ENCODE data around the gene ADAM12.

ADAM12 gene

DNA sequence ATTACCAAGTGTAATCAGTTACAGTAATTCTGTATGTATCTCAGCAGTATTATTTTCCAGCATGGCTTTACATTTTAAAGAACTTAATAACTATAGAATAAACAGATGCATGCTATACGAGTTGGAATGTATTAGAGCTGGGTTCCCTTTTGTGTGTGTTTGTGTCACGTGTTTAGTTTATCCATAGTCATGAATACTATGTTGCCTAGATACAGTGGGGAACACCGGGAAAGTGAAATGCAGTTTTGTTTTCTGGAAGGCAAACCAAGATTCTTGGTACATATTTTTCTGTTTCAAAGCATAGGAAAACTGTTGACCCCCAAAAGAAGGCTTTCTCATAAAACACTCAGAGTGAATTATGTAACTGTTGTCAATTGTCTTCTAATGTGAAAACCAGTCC lies 372.9 kb downstream of the ADAM12 start:
- no peaks in the 10 kb centered on the region for H3K27me3 ChIP-seq (ENCODE audit: control insufficient read depth, insufficient read depth, low read length)
- no peaks in the 10 kb centered on the region for H3K4me1 ChIP-seq (ENCODE audit: control insufficient read depth, insufficient read depth, low read length)
- H3K9me3 ChIP-seq (ENCODE audit: control insufficient read depth, insufficient read depth, low read length): no peaks in the 10 kb centered on the region
- no peaks in the 10 kb centered on the region for H3K36me3 ChIP-seq (ENCODE audit: control insufficient read depth, insufficient read depth, low read length)
- H3K9ac ChIP-seq (ENCODE audit: low read depth, low read length): no peak overlapping the region
- no peak overlapping the region for H3K4me3 ChIP-seq (ENCODE audit: low read depth, low read length)

DNA sequence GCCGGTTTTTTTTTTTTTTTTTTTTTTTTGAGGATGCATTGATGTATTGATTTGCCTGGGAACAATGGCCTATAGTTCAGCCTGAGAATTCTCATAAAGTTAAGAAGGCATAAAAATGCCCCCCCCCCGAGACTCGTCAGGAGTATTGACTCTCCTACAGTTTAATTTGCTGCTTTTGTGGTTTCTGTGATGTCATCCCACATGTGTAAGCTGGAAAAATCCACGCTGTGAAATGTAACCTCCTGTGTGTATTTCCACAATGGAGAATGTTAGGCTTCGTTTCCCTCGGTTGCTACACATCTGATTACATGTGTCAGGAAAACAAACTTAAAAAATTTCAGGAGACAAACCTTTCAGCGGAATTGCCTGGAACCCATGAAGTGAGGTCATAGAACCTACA lies 374.0 kb downstream of the ADAM12 start:
- H3K9ac ChIP-seq (ENCODE audit: low read depth, low read length): no peak overlapping the region
- H3K4me3 ChIP-seq (ENCODE audit: low read depth, low read length): no peak overlapping the region
- H3K4me1 ChIP-seq (ENCODE audit: control insufficient read depth, insufficient read depth, low read length): no peaks in the 10 kb centered on the region
- no peaks in the 10 kb centered on the region for H3K36me3 ChIP-seq (ENCODE audit: control insufficient read depth, insufficient read depth, low read length)
- no peaks in the 10 kb centered on the region for H3K27me3 ChIP-seq (ENCODE audit: control insufficient read depth, insufficient read depth, low read length)
- H3K9me3 ChIP-seq (ENCODE audit: control insufficient read depth, insufficient read depth, low read length): no peaks in the 10 kb centered on the region

DNA sequence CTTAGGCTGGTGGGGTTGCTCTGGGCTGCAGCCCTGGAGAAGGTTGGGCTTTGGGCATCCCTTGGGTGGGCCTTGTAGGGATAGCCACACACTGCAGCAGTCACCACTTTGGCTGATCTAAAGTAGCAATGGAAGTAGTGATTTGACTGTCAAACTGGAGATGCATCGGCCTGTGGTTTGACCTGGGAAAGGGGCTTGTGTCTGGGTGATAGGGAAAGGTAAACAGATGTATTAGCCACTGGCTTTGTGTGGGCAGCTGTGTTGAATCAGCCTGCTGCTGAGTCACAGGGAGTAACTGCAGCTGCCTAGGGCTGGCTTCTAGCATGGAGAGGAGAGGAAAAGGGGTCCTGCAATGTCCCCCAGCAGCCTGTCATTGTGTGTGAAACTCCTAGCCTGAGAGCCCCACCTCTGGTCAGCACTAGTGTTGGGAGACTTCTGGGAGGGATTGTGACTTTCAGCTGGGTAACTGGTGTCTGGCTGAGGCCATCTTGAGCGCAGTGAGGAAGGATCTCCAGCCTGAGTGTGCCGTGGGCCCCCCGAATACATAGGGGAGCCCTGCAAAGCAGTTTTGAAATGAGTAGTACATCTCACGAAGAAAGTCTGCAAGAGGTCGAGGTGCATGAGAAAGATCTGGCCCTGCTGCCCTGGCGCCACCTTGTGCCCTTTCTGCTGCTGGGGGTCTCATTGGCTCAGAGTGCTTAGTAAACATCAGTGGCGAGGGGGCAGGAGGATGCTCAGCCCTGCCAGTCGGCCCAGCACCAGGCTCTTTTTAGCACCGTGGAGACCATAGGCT lies 374.6 kb downstream of the ADAM12 start:
- Histone ChIP-seq H3K4me1 (ENCODE audit: control insufficient read depth, insufficient read depth, low read length) (no peaks in the 10 kb centered on the region), H3K4me3 (ENCODE audit: low read depth, low read length) (no peak overlapping the region), H3K27me3 (ENCODE audit: control insufficient read depth, insufficient read depth, low read length) (no peaks in the 10 kb centered on the region), H3K36me3 (ENCODE audit: control insufficient read depth, insufficient read depth, low read length) (no peaks in the 10 kb centered on the region), H3K9me3 (ENCODE audit: control insufficient read depth, insufficient read depth, low read length) (no peaks in the 10 kb centered on the region), H3K9ac (ENCODE audit: low read depth, low read length) (no peak overlapping the region)

DNA sequence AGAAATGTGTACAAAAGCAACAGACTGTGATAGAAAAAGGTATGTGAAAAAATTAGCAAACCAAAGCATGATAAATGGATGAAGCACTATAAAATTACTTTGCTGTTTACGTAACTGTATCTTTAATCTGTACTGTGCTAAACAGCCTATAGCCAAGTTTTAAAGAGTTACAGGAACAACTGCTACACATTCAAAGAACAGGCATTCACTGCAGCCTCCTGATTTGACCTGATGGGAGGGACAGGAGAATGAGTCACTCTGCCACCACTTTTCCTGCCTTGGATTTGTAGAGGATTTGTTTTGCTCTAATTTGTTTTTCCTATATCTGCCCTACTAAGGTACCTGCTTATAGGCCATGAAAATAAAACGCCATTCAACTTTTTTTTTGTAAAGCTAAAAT lies 375.8 kb downstream of the ADAM12 start:
- Histone ChIP-seq H3K36me3 (ENCODE audit: control insufficient read depth, insufficient read depth, low read length) (no peaks in the 10 kb centered on the region), H3K9ac (ENCODE audit: low read depth, low read length) (no peak overlapping the region), H3K4me1 (ENCODE audit: control insufficient read depth, insufficient read depth, low read length) (no peaks in the 10 kb centered on the region), H3K9me3 (ENCODE audit: control insufficient read depth, insufficient read depth, low read length) (no peaks in the 10 kb centered on the region), H3K4me3 (ENCODE audit: low read depth, low read length) (no peak overlapping the region), H3K27me3 (ENCODE audit: control insufficient read depth, insufficient read depth, low read length) (no peaks in the 10 kb centered on the region)

DNA sequence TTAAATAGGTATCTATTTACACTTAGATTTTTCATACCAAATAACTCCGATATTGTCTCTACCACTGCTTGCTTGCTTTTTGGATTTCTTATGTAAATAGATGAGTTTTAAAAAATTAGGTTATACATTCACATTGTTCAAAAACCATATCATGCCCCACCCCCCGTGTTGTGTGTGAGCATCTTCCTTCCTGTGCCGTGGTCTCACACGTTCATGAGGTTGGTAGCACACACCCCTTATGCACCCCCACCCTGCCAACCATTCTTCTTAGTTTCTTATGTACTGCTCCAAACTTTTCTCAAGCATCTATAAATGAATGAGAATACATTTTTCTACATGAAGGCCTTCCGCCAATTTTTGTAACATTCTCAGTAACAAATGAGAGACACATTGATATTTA lies 376.3 kb downstream of the ADAM12 start:
- no peak overlapping the region for H3K4me3 ChIP-seq (ENCODE audit: low read depth, low read length)
- no peak overlapping the region for H3K9ac ChIP-seq (ENCODE audit: low read depth, low read length)
- H3K27me3 ChIP-seq (ENCODE audit: control insufficient read depth, insufficient read depth, low read length): no peaks in the 10 kb centered on the region
- H3K36me3 ChIP-seq (ENCODE audit: control insufficient read depth, insufficient read depth, low read length): no peaks in the 10 kb centered on the region
- H3K4me1 ChIP-seq (ENCODE audit: control insufficient read depth, insufficient read depth, low read length): no peaks in the 10 kb centered on the region
- H3K9me3 ChIP-seq (ENCODE audit: control insufficient read depth, insufficient read depth, low read length): no peaks in the 10 kb centered on the region

DNA sequence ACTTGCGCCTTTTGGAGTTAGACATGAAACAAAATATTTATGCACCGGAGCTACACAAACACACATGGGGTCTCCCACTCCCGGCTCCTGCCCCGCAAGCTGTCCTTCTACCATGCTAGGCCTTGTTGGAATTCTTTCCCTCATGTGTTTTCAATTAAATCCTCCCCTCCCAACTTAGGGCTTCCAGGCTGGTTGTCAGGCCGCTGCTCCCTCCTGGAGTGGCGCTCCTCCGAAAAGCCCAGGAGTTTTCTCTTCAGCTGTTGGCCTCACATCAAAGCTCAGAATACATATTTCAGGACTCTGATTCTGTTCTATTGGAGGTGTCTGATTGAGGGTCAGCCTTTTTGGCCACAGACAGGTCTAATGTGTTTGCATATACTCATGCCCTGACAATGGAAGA lies 378.6 kb downstream of the ADAM12 start:
- H3K9ac ChIP-seq (ENCODE audit: low read depth, low read length): no peak overlapping the region
- H3K4me3 ChIP-seq (ENCODE audit: low read depth, low read length): no peak overlapping the region
- H3K36me3 ChIP-seq (ENCODE audit: control insufficient read depth, insufficient read depth, low read length): no peaks in the 10 kb centered on the region
- H3K9me3 ChIP-seq (ENCODE audit: control insufficient read depth, insufficient read depth, low read length): no peaks in the 10 kb centered on the region
- H3K27me3 ChIP-seq (ENCODE audit: control insufficient read depth, insufficient read depth, low read length): no peaks in the 10 kb centered on the region
- H3K4me1 ChIP-seq (ENCODE audit: control insufficient read depth, insufficient read depth, low read length): no peaks in the 10 kb centered on the region

DNA sequence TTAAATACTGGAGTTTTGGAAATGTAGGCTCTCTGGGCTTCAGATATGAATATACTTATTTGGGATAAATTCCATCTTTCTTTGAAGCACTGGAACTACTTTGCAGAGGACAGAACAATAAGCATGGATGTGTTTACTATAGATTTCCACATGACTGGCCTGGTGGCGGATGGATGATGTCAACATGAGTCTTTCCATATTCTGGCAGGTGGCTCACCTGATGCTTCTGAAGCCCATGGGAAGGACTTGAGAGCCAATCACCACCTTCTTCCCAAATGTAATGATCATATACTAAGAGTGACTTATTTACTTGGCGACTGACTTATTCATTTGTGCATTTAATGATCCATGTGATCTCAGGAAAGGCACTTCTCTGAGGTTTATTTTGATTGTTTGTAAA lies 381.4 kb downstream of the ADAM12 start:
- Histone ChIP-seq H3K9me3 (ENCODE audit: control insufficient read depth, insufficient read depth, low read length) (no peaks in the 10 kb centered on the region), H3K36me3 (ENCODE audit: control insufficient read depth, insufficient read depth, low read length) (no peaks in the 10 kb centered on the region), H3K4me1 (ENCODE audit: control insufficient read depth, insufficient read depth, low read length) (no peaks in the 10 kb centered on the region), H3K4me3 (ENCODE audit: low read depth, low read length) (no peak overlapping the region), H3K9ac (ENCODE audit: low read depth, low read length) (no peak overlapping the region), H3K27me3 (ENCODE audit: control insufficient read depth, insufficient read depth, low read length) (no peaks in the 10 kb centered on the region)

DNA sequence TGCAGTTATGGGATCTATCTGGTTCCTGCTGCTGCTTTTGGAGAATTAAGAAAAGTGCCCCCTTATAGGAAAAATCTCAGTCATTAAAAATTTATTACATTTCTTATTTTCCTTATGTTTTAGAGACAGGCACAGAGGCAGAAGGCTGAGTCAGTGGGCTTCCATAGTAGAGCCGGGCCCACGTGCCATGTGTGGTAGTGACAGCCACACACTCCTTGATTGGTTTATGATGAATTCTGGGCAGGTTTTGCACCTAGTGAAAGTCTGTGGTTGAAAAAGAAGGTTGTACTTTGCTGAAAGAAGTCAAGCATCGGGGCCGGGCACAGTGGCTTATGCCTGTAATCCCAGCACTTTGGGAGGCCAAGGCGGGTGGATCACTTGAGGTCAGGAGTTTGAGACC lies 382.0 kb downstream of the ADAM12 start:
- Histone ChIP-seq H3K9ac (ENCODE audit: low read depth, low read length) (no peak overlapping the region), H3K9me3 (ENCODE audit: control insufficient read depth, insufficient read depth, low read length) (no peaks in the 10 kb centered on the region), H3K27me3 (ENCODE audit: control insufficient read depth, insufficient read depth, low read length) (no peaks in the 10 kb centered on the region), H3K4me3 (ENCODE audit: low read depth, low read length) (no peak overlapping the region), H3K4me1 (ENCODE audit: control insufficient read depth, insufficient read depth, low read length) (no peaks in the 10 kb centered on the region), H3K36me3 (ENCODE audit: control insufficient read depth, insufficient read depth, low read length) (no peaks in the 10 kb centered on the region)

DNA sequence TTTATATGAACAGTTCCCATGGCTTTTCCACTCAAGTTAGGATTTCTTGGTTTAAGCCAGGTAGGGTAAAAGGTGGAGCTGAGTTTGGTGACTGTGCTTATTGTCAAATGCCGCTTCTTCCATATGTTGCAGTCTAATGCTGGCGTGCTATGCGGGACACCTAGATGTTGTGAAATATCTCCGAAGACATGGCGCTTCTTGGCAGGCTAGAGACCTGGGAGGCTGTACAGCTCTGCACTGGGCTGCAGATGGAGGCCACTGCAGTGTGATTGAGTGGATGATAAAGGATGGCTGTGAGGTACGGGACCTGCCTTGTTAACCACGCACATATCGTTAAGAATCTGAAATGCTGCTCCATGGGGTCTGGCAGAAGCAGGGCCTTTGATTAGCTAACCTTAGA lies 383.5 kb downstream of the ADAM12 start:
- H3K9me3 ChIP-seq (ENCODE audit: control insufficient read depth, insufficient read depth, low read length): no peaks in the 10 kb centered on the region
- no peaks in the 10 kb centered on the region for H3K4me1 ChIP-seq (ENCODE audit: control insufficient read depth, insufficient read depth, low read length)
- no peaks in the 10 kb centered on the region for H3K27me3 ChIP-seq (ENCODE audit: control insufficient read depth, insufficient read depth, low read length)
- no peaks in the 10 kb centered on the region for H3K36me3 ChIP-seq (ENCODE audit: control insufficient read depth, insufficient read depth, low read length)
- no peak overlapping the region for H3K9ac ChIP-seq (ENCODE audit: low read depth, low read length)
- H3K4me3 ChIP-seq (ENCODE audit: low read depth, low read length): no peak overlapping the region

DNA sequence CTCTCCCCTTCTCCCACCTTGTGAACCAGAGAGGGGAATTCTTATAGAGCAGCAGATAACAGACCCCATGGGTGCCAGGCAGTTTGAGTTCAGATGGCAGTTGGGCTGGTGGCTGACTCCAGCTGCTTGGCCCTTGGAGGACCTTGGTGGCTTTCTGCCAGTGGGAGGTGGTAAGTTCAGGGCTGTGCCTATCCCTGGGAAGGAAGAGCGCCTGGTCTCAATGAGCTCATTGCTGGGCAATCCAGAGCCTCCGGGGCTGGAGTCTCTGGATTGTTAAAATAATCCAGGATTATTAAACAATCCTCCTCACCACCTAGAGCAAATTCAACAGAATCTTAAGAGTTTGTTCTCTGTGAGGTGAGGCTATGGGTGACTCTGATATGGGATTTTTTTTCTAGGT lies 386.7 kb downstream of the ADAM12 start:
- Histone ChIP-seq H3K4me1 (ENCODE audit: control insufficient read depth, insufficient read depth, low read length) (no peaks in the 10 kb centered on the region), H3K9me3 (ENCODE audit: control insufficient read depth, insufficient read depth, low read length) (no peaks in the 10 kb centered on the region), H3K27me3 (ENCODE audit: control insufficient read depth, insufficient read depth, low read length) (no peaks in the 10 kb centered on the region), H3K4me3 (ENCODE audit: low read depth, low read length) (no peak overlapping the region), H3K9ac (ENCODE audit: low read depth, low read length) (no peak overlapping the region), H3K36me3 (ENCODE audit: control insufficient read depth, insufficient read depth, low read length) (no peaks in the 10 kb centered on the region)

DNA sequence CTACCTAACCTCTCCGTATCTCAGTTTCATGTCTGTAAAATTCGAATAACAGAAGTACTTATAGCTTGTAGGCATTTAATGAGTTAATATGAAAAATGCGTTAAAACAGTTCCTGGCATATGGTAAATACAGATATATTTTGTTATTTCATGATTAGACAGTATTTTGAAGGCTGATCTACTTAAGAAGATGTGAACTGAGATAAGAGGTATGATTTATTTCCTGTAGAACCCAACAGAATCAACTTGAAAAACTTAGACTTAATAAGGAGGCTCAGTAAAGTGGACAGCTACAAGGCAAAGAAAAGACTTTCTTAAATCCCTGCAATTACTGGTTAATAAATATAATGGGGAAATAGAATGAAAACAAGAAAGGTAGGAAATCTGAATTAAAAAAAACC lies 388.6 kb downstream of the ADAM12 start:
- no peaks in the 10 kb centered on the region for H3K4me1 ChIP-seq (ENCODE audit: control insufficient read depth, insufficient read depth, low read length)
- H3K27me3 ChIP-seq (ENCODE audit: control insufficient read depth, insufficient read depth, low read length): no peaks in the 10 kb centered on the region
- H3K36me3 ChIP-seq (ENCODE audit: control insufficient read depth, insufficient read depth, low read length): no peaks in the 10 kb centered on the region
- no peak overlapping the region for H3K4me3 ChIP-seq (ENCODE audit: low read depth, low read length)
- H3K9me3 ChIP-seq (ENCODE audit: control insufficient read depth, insufficient read depth, low read length): no peaks in the 10 kb centered on the region
- no peak overlapping the region for H3K9ac ChIP-seq (ENCODE audit: low read depth, low read length)

DNA sequence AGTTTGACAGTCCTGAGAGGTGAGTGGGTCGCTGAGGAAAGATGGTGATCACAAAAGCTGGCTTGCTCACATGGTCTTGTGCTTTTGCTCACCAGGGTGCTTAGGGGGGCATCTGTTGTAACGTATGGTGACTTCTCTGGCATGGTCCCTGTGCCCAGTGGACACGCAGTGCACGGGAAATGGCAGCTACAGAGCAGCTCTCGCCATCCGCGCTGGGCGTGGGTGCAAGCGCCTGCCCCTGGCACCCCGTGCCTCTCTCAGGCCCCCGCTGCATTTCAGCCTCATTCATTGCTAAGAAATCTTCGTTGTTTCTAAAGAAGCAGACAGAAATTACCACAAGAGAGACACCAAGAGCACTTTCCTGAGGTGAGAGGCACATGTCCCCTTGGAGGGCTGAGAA lies 390.7 kb downstream of the ADAM12 start:
- H3K36me3 ChIP-seq (ENCODE audit: control insufficient read depth, insufficient read depth, low read length): no peaks in the 10 kb centered on the region
- H3K4me1 ChIP-seq (ENCODE audit: control insufficient read depth, insufficient read depth, low read length): no peaks in the 10 kb centered on the region
- no peak overlapping the region for H3K4me3 ChIP-seq (ENCODE audit: low read depth, low read length)
- H3K9ac ChIP-seq (ENCODE audit: low read depth, low read length): no peak overlapping the region
- H3K27me3 ChIP-seq (ENCODE audit: control insufficient read depth, insufficient read depth, low read length): no peaks in the 10 kb centered on the region
- no peaks in the 10 kb centered on the region for H3K9me3 ChIP-seq (ENCODE audit: control insufficient read depth, insufficient read depth, low read length)

Data from iPS-15b (cell line).